Mesendoderm (in vitro differentiated cells): Measurements from ENCODE around the gene CERS2.
A peak's percentile ranks its signal among the peaks of the same experiment; 100 is the strongest.

Experiments used
- DNase-seq: peaks from one replicate; pipeline ENCODE4 v3.0.0; 2013
- H2AK5ac ChIP-seq: 2 replicates; pipeline ENCODE4 v1.6.1; 2013; ENCODE audit warnings: low read length, inconsistent platforms
- H2BK120ac ChIP-seq: 2 replicates; pipeline ENCODE4 v1.6.1; 2013; ENCODE audit warnings: low read depth, mild to moderate bottlenecking, low read length, moderate library complexity, mixed read lengths
- H2BK15ac ChIP-seq: replicated peaks from 2 replicates; pipeline ENCODE4 v1.6.1; 2013; ENCODE audit warnings: low read depth, mild to moderate bottlenecking, moderate library complexity
- H2BK5ac ChIP-seq: 2 replicates; pipeline ENCODE4 v1.6.1; 2013; ENCODE audit warnings: low read length, inconsistent platforms
- H3K18ac ChIP-seq: 2 replicates; pipeline ENCODE4 v1.6.1; 2013; ENCODE audit warnings: mild to moderate bottlenecking, low read length, mixed read lengths
- H3K23ac ChIP-seq: one replicate; pipeline ENCODE4 v1.6.1; 2013; ENCODE audit warnings: low read length
- H3K27ac ChIP-seq: 2 replicates; pipeline ENCODE4 v1.5.1; 2013; ENCODE audit warnings: low read depth, mild to moderate bottlenecking, inconsistent platforms, low read length, moderate library complexity
- H3K27me3 ChIP-seq: 2 replicates; pipeline ENCODE4 v1.6.1; 2013; ENCODE audit warnings: low read length, control low read depth, mild to moderate bottlenecking, inconsistent platforms; ENCODE audit not compliant: insufficient read depth, poor library complexity
- H3K36me3 ChIP-seq: 2 replicates; pipeline ENCODE4 v1.6.1; 2013; ENCODE audit warnings: low read length, inconsistent platforms; ENCODE audit not compliant: control insufficient read depth, insufficient read depth
- H3K4ac ChIP-seq: one replicate; pipeline ENCODE4 v1.6.1; 2013; ENCODE audit warnings: low read depth, mild to moderate bottlenecking, low read length, moderate library complexity
- H3K4me1 ChIP-seq: 2 replicates; pipeline ENCODE4 v1.6.1; 2013; ENCODE audit warnings: low read depth, low read length, inconsistent platforms; ENCODE audit not compliant: control insufficient read depth
- H3K4me2 ChIP-seq: 2 replicates; pipeline ENCODE4 v1.6.1; 2013; ENCODE audit warnings: low read length
- H3K4me3 ChIP-seq: 2 replicates; pipeline ENCODE4 v1.5.1; 2013; ENCODE audit warnings: mild to moderate bottlenecking, low read length
- H3K56ac ChIP-seq: one replicate; pipeline ENCODE4 v1.6.1; 2013; ENCODE audit warnings: low read length
- H3K79me1 ChIP-seq: 2 replicates; pipeline ENCODE4 v1.6.1; 2013; ENCODE audit warnings: low read length, inconsistent platforms
- H3K79me2 ChIP-seq: 2 replicates; pipeline ENCODE4 v1.6.1; 2013; ENCODE audit warnings: mild to moderate bottlenecking, low read length; ENCODE audit not compliant: control insufficient read depth, insufficient read depth
- H3K9ac ChIP-seq: 2 replicates; pipeline ENCODE4 v1.6.1; 2013; ENCODE audit warnings: low read length, inconsistent platforms
- H4K5ac ChIP-seq: one replicate; pipeline ENCODE4 v1.6.1; 2013; ENCODE audit warnings: low read length
- H4K8ac ChIP-seq: one replicate; pipeline ENCODE4 v1.6.1; 2013; ENCODE audit warnings: low read depth, mild to moderate bottlenecking, control low read depth, low read length, moderate library complexity
- WGBS: extraction: QIAGEN DNeasy Blood & Tissue Kit; methylation state at CpG from one replicate; pipeline ENCODE4 v1.1.7; 2013; ENCODE audit warnings: low lambda C conversion rate, missing lambda C conversion rate; ENCODE audit not compliant: insufficient coverage; ENCODE audit errors: extremely low coverage; 5-methylcytosine and 5-hydroxymethylcytosine counted together

The CERS2 gene

GRCh38 chr1:150995460-150995859, 20.8 kb upstream of the CERS2 start:
- no peak overlapping the region for H3K4me2 ChIP-seq
- no peak overlapping the region for H3K23ac ChIP-seq
- H2BK15ac ChIP-seq: no peak overlapping the region
- no peak overlapping the region for H3K4me3 ChIP-seq
- no peak overlapping the region for H2BK120ac ChIP-seq
- H4K5ac ChIP-seq: peak overlapping the region; percentile 87
- no peak overlapping the region for H3K4ac ChIP-seq
- no peaks in the 10 kb centered on the region for H3K36me3 ChIP-seq
- H3K18ac ChIP-seq: no peak overlapping the region
- H3K79me2 ChIP-seq: no peaks in the 10 kb centered on the region
- no peak overlapping the region for H2BK5ac ChIP-seq
- H3K79me1 ChIP-seq: no peaks in the 10 kb centered on the region
- WGBS: no CpG with 5 or more reads among the region's 4 CpGs
- no peaks in the 10 kb centered on the region for H3K4me1 ChIP-seq
- no peak overlapping the region for H3K27ac ChIP-seq
- DNase-seq: no peak
- no peak overlapping the region for H2AK5ac ChIP-seq
- peak overlapping the region; percentile 38 for H3K9ac ChIP-seq
- H4K8ac ChIP-seq: no peak overlapping the region
- H3K56ac ChIP-seq: peak overlapping the region; percentile 56
- H3K27me3 ChIP-seq: no peaks in the 10 kb centered on the region

DNA sequence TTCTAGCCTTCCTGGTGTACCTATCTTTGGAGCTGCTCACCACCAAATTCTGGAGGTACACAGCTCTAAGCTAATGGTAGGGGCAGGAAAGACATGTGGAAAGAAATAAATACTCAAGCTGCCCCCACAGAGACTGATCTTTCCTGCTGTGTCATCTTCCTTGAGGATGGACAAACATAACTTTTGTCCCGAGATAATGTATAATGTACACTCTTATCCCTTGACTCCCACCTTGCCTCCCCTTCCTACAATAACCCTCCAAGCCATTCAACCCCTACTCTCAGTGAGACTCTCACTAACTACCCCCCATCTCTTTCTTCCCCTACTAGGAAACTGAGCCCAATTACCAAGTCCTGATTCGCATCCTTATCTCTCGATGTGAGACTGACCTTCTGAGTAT, 19.6 kb upstream of the CERS2 start:
- H3K27me3 ChIP-seq: no peaks in the 10 kb centered on the region
- H3K4ac ChIP-seq: no peak overlapping the region
- H2BK120ac ChIP-seq: no peak overlapping the region
- no peak overlapping the region for H3K18ac ChIP-seq
- H3K79me1 ChIP-seq: no peaks in the 10 kb centered on the region
- H2BK15ac ChIP-seq: no peak overlapping the region
- no peak overlapping the region for H4K5ac ChIP-seq
- no peak overlapping the region for H3K4me2 ChIP-seq
- no peak overlapping the region for H2BK5ac ChIP-seq
- no peaks in the 10 kb centered on the region for H3K79me2 ChIP-seq
- H3K23ac ChIP-seq: no peak overlapping the region
- H3K9ac ChIP-seq: no peak overlapping the region
- H3K4me3 ChIP-seq: no peak overlapping the region
- no peak overlapping the region for H2AK5ac ChIP-seq
- H4K8ac ChIP-seq: no peak overlapping the region
- H3K56ac ChIP-seq: no peak overlapping the region
- H3K36me3 ChIP-seq: no peaks in the 10 kb centered on the region
- H3K27ac ChIP-seq: no peak overlapping the region
- DNase-seq: no peak
- no CpG with 5 or more reads among the region's 3 CpGs for WGBS
- H3K4me1 ChIP-seq: no peaks in the 10 kb centered on the region

DNA sequence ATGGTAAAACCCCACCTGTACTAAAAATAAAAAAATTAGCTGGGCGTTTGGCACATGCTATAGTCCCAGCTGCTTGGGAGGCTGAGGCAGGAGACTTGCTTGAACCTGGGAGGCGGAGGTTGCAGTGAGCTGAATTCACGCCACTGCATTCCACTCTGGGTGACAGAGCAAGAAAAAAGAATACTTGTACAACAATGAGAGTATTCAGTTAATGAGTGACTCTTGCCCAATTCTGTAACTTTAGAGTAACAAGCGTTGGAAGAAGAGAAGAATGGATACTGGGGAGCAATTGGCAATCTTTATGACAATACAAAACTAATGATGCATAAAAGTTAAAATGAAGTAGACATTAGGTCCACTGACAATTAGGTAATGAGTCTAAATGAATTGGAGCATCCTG, 18.0 kb upstream of the CERS2 start:
- Histone ChIP-seq H2BK5ac (no peak overlapping the region), H3K4me2 (no peak overlapping the region), H3K36me3 (no peaks in the 10 kb centered on the region), H3K9ac (no peak overlapping the region), H4K5ac (no peak overlapping the region), H3K27ac (no peak overlapping the region), H3K23ac (no peak overlapping the region), H3K4me1 (no peaks in the 10 kb centered on the region), H3K27me3 (no peaks in the 10 kb centered on the region), H2AK5ac (no peak overlapping the region), H3K4ac (no peak overlapping the region), H3K18ac (no peak overlapping the region), H3K79me1 (no peaks in the 10 kb centered on the region), H3K79me2 (no peaks in the 10 kb centered on the region), H2BK15ac (no peak overlapping the region), H2BK120ac (no peak overlapping the region), H4K8ac (no peak overlapping the region), H3K56ac (no peak overlapping the region), H3K4me3 (no peak overlapping the region)
- WGBS: no CpG with 5 or more reads among the region's 4 CpGs
- DNase-seq: no peak

- H3K27ac ChIP-seq: no peak overlapping the region
- no peak overlapping the region for H3K56ac ChIP-seq
- H2AK5ac ChIP-seq: no peak overlapping the region
- H3K4ac ChIP-seq: no peak overlapping the region
- H3K27me3 ChIP-seq: no peaks in the 10 kb centered on the region
- H3K18ac ChIP-seq: no peak overlapping the region
- H3K79me2 ChIP-seq: no peaks in the 10 kb centered on the region
- no peaks in the 10 kb centered on the region for H3K79me1 ChIP-seq
- H3K4me3 ChIP-seq: no peak overlapping the region
- DNase-seq: no peak
- H4K5ac ChIP-seq: no peak overlapping the region
- H2BK120ac ChIP-seq: no peak overlapping the region
- H4K8ac ChIP-seq: no peak overlapping the region
- H3K23ac ChIP-seq: no peak overlapping the region
- H3K4me1 ChIP-seq: no peaks in the 10 kb centered on the region
- no peak overlapping the region for H2BK15ac ChIP-seq
- H3K9ac ChIP-seq: no peak overlapping the region
- no peak overlapping the region for H2BK5ac ChIP-seq
- WGBS: no CpG with 5 or more reads among the region's 7 CpGs
- no peaks in the 10 kb centered on the region for H3K36me3 ChIP-seq
- H3K4me2 ChIP-seq: no peak overlapping the region
Measured at GRCh38 chr1:150987924-150988323, 13.3 kb upstream of the CERS2 start.

DNA sequence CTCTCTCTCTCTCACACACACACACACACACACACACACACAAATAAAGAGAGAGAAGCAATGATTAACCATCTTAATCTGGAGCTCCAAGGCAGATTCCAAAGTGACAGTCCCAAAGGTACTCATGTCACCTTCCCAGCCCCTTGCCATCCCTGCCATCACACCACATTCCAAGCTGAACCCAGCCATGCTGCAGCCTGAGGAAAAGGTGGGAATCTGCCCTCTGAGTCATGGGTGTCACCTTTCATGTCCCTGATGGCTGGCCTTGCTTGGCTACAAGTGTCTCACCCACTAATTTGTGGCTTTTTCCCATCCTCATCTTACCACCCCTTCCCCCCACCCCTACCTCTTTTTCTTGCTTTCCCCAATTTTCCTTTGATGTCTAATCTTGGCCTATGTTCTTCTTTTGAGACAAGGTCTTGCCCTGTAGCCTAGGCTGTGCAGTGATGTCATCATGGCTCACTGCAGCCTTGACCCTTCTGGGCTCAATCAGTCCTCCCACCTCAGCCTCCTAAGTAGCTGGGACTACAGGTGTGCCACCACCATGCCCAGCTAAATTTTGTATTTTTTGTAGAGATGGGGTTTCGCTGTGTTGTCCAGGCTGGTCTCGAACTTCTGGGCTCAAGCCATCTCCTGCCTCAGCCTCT, 10.7 kb upstream of the CERS2 start:
- no peak overlapping the region for H2AK5ac ChIP-seq

More for the DNA sequence above, 10.7 kb upstream of the CERS2 start:
- whole genome bisulfite sequencing: no CpG with 5 or more reads among the region's 2 CpGs
- Histone ChIP-seq H2BK120ac (no peak overlapping the region), H3K23ac (no peak overlapping the region), H3K36me3 (no peaks in the 10 kb centered on the region), H3K79me1 (no peaks in the 10 kb centered on the region), H3K4me3 (no peak overlapping the region), H4K5ac (no peak overlapping the region), H3K27me3 (no peaks in the 10 kb centered on the region), H3K79me2 (no peaks in the 10 kb centered on the region), H3K4me1 (peaks cover 9% of the 10 kb centered on the region), H2BK5ac (no peak overlapping the region), H2BK15ac (no peak overlapping the region), H3K4me2 (no peak overlapping the region), H4K8ac (no peak overlapping the region), H3K4ac (no peak overlapping the region), H3K18ac (no peak overlapping the region), H3K56ac (no peak overlapping the region), H3K9ac (no peak overlapping the region), H3K27ac (no peak overlapping the region)
- DNase-seq: peak; percentile 69
